Measurements from ENCODE around the gene PLTP.
"Not testable (repeated sequence)": the region's sequence is repeated elsewhere in the genome, so short reads cannot be mapped to it uniquely, and the experiment has no call there.

The PLTP gene

GRCh38 chr20:45919542-45920399 lies 7.8 kb upstream of the PLTP start:
- DNase-seq = no peak

GRCh38 chr20:45918779-45919537 lies 7.0 kb upstream of the PLTP start:
- DNase-seq = no peak

GRCh38 chr20:45918182-45918737 lies 6.3 kb upstream of the PLTP start:
- no peak for DNase-seq

- DNase-seq = no peak
Observed at GRCh38 chr20:45917790-45918141, 5.8 kb upstream of the PLTP start.

GRCh38 chr20:45913116-45913515 lies 1.2 kb upstream of the PLTP start:
- no peak for DNase-seq

GRCh38 chr20:45912344-45912682 lies 358 bp upstream of the PLTP start:
- DNase-seq = no peak

- DNase-seq = peak; percentile 55 to 63
Observed at GRCh38 chr20:45910670-45911485, 1.1 kb downstream of the PLTP start.

- no peak for DNase-seq
Observed at GRCh38 chr20:45909817-45910669, 1.9 kb downstream of the PLTP start.

GRCh38 chr20:45909336-45909808 lies 2.6 kb downstream of the PLTP start:
- DNase-seq = no peak

- no peak for DNase-seq
Observed at GRCh38 chr20:45908084-45908483, 3.9 kb downstream of the PLTP start.

- DNase-seq = no peak
Observed at GRCh38 chr20:45907219-45907948, 4.6 kb downstream of the PLTP start.

GRCh38 chr20:45905505-45906079 lies 6.4 kb downstream of the PLTP start:
- DNase-seq = no peak

- no peak for DNase-seq
Observed at GRCh38 chr20:45904583-45905504, 7.1 kb downstream of the PLTP start.

- no peak for DNase-seq
Observed at GRCh38 chr20:45902199-45902701, 9.7 kb downstream of the PLTP start.

GRCh38 chr20:45901332-45901731 lies 10.6 kb downstream of the PLTP start:
- not testable (repeated sequence) for DNase-seq

- no peak for DNase-seq
Observed at GRCh38 chr20:45899046-45899835, 12.7 kb downstream of the PLTP start.

GRCh38 chr20:45898285-45898684 lies 13.7 kb downstream of the PLTP start:
- no peak for DNase-seq

GRCh38 chr20:45897692-45898091 lies 14.3 kb downstream of the PLTP start:
- no peak for DNase-seq

- no peak for DNase-seq
Observed at GRCh38 chr20:45897289-45897688, 14.7 kb downstream of the PLTP start.
